ENCODE data around the gene ACADVL. TPM values are rescaled to one million over a fixed set of nuclear protein-coding genes. Genes with fewer than 3 reads are reported as not detected.
A peak's percentile ranks its signal among the peaks of the same experiment; 100 is the strongest.

The ACADVL gene
- total RNA-seq, 4 donors from 2014 or later = 565 to 850 (median 599) TPM

DNA sequence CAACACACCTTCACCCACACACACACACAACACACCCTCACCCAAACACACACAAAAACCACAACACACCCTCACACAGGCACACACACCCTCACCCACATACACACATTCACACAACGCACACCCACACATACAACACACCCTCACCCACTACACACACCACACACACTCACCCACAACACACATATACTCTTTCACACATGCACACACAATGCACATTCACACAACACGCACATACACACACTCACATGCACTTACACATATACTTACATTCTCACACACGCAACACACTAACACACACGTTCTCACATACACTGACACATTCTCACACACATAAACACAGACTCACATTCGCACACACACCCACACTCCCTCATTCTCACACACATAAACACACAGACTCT, 44.4 kb upstream of the ACADVL start:
- DNase-seq (ENCODE audit: low spot score in 2 of 2) = no peak
- Histone ChIP-seq H3K4me1 (peaks cover 0 to 27% (median 6%) of the 10 kb centered on the region in 4 donors), H3K36me3 (no peaks in the 10 kb centered on the region), H3K4me3 (no peak overlapping the region), H3K27ac (no peak overlapping the region), H3K9me3 (peaks cover 0 to 5% (median 0%) of the 10 kb centered on the region in 4 donors), H3K27me3 (peaks cover 0 to 51% of the 10 kb centered on the region in 2 donors)
- 74 to 84% methylated on average over 5 of the region's 5 CpGs for WGBS, 2 donors
- TF ChIP-seq EP300 (IDR thresholded peaks at IDR 0.05) = no peak
- TF ChIP-seq, protein P1, sequence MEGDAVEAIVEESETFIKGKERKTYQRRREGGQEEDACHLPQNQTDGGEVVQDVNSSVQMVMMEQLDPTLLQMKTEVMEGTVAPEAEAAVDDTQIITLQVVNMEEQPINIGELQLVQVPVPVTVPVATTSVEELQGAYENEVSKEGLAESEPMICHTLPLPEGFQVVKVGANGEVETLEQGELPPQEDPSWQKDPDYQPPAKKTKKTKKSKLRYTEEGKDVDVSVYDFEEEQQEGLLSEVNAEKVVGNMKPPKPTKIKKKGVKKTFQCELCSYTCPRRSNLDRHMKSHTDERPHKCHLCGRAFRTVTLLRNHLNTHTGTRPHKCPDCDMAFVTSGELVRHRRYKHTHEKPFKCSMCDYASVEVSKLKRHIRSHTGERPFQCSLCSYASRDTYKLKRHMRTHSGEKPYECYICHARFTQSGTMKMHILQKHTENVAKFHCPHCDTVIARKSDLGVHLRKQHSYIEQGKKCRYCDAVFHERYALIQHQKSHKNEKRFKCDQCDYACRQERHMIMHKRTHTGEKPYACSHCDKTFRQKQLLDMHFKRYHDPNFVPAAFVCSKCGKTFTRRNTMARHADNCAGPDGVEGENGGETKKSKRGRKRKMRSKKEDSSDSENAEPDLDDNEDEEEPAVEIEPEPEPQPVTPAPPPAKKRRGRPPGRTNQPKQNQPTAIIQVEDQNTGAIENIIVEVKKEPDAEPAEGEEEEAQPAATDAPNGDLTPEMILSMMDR (IDR thresholded peaks at IDR 0.05) = no peak

DNA sequence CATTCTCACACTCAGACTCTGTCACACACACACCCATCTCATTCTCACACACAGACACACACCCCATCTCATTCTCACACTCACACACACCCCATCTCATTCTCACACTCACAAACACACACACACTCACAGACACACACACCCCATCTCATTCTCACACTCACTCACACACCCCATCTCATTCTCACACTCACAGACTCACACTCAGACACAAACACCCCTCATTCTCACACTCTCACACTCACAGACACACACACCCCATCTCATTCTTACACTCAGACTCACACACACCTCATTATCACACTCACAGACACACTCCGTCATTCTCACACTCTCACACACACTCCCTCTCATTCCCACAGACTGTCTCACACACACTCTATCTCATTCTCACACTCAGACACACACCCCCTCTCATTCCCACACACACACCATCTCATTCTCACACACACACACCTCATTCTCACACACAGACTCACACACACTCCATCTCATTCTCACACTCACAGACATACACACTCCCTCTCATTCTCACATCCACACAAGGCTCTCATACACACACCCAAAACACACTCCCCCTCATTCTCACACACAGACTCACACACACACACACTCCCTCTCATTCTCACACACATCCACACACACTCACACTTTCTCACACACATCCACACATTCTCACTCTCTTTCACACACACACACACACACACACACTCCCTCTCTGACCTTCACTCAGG, 43.5 kb upstream of the ACADVL start:
- peaks cover 0 to 51% of the 10 kb centered on the region in 2 donors for H3K27me3 ChIP-seq

DNA sequence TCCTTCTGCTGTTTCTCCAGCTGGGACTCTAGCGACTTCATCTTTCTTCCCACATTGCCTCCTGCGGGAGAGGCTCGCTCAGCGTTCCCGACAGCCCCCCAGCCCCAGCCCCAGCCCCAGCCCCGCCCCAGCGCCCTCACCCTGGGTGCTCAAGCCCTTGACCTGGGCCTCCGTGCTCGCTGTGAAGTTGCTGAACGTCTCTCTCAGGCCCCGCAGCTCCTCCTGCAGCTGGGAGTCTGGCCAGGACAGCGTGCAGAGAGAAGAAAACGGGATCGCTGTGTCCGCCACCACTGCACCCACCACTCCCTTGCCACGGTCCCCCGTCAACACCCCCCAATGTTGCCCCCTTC, 42.9 kb upstream of the ACADVL start:
- H3K4me3 ChIP-seq = peak overlapping the region in 1 of 4 donors; percentile 37
- no peaks in the 10 kb centered on the region for H3K9me3 ChIP-seq
- peaks cover 0 to 51% of the 10 kb centered on the region in 2 donors for H3K27me3 ChIP-seq

More for the DNA sequence above, 43.5 kb upstream of the ACADVL start:
- TF ChIP-seq, protein P1 (IDR thresholded peaks at IDR 0.05) = no peak
- TF ChIP-seq POLR2A (IDR thresholded peaks at IDR 0.05) (no peak), EP300 (IDR thresholded peaks at IDR 0.05) (no peak)
- Histone ChIP-seq H3K4me1 (peaks cover 0 to 27% (median 6%) of the 10 kb centered on the region in 4 donors), H3K27ac (no peak overlapping the region), H3K9me3 (no peaks in the 10 kb centered on the region), H3K4me3 (no peak overlapping the region), H3K36me3 (no peaks in the 10 kb centered on the region)
- DNase-seq (ENCODE audit: low spot score in 2 of 2) = no peak
- WGBS, 2 donors = 85 to 89% methylated on average over 1 of the region's 1 CpG

DNA sequence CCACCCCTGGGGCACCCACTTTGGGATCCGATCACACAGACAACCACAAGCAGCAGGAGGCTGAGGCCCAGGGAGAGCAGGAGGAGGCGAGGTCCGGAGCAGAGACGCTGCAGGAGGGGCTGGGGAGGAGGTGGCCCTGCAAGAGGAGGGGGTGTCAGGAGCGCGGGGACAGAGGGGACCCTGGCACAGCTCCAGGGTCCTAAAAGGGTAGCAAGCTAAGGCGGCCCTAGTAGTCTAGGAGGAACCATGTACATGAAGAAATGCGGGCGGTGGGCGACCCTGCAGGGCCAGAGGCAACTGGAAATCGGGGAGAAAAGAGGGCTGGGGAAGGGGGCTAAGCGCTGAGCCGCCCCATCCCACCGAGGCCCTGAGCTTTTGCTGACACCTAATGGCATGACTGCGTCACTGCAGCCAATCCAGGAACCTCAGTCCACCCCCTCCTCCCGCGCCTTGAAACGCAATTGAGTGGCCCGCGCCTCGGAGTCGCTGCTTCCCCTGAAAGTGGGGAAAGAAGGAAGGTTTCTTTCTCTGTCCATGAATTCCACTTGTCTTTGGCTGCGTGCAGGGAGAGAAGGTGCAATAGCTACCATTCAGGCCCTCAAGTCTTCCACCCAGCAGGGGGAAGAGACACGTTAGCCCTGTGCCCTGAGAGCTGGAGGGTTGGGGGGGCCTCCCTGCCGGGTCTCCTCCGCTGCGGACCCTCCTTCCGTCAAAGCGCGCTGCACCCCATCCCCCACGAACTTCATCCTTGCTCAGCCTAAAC, 42.4 kb upstream of the ACADVL start:
- Histone ChIP-seq H3K27ac (no peak overlapping the region), H3K9me3 (no peaks in the 10 kb centered on the region), H3K27me3 (peaks cover 0 to 51% of the 10 kb centered on the region in 2 donors), H3K4me1 (peaks cover 0 to 27% (median 6%) of the 10 kb centered on the region in 4 donors), H3K36me3 (no peaks in the 10 kb centered on the region), H3K4me3 (peak overlapping the region in 2 of 4 donors; percentile 2 to 37)
- TF ChIP-seq, protein P1 (IDR thresholded peaks at IDR 0.05) = peak; percentile 72 to 85 (median 81)
- TF ChIP-seq POLR2A (IDR thresholded peaks at IDR 0.05) = no peak
- DNase-seq (ENCODE audit: low spot score in 2 of 2) = peak; percentile 24 to 60
- 2 to 4% methylated on average over 22 to 31 of the region's 31 CpGs for WGBS, 2 donors

More for the DNA sequence above, 42.9 kb upstream of the ACADVL start:
- Histone ChIP-seq H3K36me3 (no peaks in the 10 kb centered on the region), H3K4me1 (peaks cover 0 to 27% (median 6%) of the 10 kb centered on the region in 4 donors), H3K27ac (no peak overlapping the region)
- DNase-seq (ENCODE audit: low spot score in 2 of 2) = no peak
- 3 to 7% methylated on average over 17 of the region's 17 CpGs for WGBS, 2 donors
- TF ChIP-seq POLR2A (IDR thresholded peaks at IDR 0.05) (no peak), EP300 (IDR thresholded peaks at IDR 0.05) (no peak)

DNA sequence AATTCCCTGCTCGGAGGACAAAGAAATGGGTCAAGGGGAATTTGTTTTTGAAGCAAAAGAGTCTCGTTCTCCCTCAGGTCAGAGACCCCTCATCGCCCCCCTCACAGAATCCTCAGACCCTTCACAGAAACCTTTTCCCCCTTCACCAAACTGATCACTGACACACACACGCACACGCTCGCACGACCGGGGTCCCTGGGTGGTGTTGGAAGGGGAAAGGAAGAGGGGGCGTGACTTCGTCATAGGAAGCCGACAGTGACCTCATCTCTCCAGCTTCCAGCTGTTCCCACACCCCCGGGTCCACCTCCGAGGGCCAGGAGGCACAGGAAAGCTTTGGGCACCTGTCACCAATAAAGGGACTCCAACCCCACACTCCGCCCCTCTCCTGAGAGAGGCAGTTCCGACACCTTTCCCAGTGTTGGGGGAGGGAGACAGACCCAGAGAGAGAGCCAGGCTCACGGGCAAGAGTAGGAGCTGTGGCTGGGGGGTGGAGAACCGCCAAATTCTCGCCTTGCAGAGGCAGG, 41.7 kb upstream of the ACADVL start:
- Histone ChIP-seq H3K4me3 (peak overlapping the region in 2 of 4 donors; percentile 2 to 37), H3K27me3 (peaks cover 0 to 50% of the 10 kb centered on the region in 2 donors), H3K4me1 (peaks cover 0 to 27% (median 6%) of the 10 kb centered on the region in 4 donors), H3K27ac (no peak overlapping the region), H3K9me3 (no peaks in the 10 kb centered on the region), H3K36me3 (no peaks in the 10 kb centered on the region)
- 6 to 9% methylated on average over 18 of the region's 18 CpGs for whole genome bisulfite sequencing, 2 donors
- DNase-seq (ENCODE audit: low spot score in 2 of 2) = no peak
- TF ChIP-seq EP300 (IDR thresholded peaks at IDR 0.05) = no peak
- TF ChIP-seq, protein P1 (IDR thresholded peaks at IDR 0.05) = no peak
- no peak for TF ChIP-seq POLR2A (IDR thresholded peaks at IDR 0.05)
